Caki2 (cell line): Measurements from ENCODE around the gene ZCCHC18. TPM values are rescaled to one million over a fixed set of nuclear protein-coding genes. Genes with fewer than 3 reads are reported as not detected.

ENCODE experiments used
- DNase-seq: peaks from one replicate; pipeline ENCODE4 v3.0.0-alpha.2; 2015; ENCODE audit warnings: low read depth
- in situ Hi-C: cut with HindIII; loops from 2 replicates; pipeline ENCODE4 v1.10.0; 2016; ENCODE audit warnings: low sequenced_read_pairs, low pct_unique_long_range_greater_than_20kb, mixed read lengths
- total RNA-seq: library from RNA; depleted of rRNA; stranded (reverse); fragments of >200 nt; shearing (Covaris generic); gene quantifications from 2 replicates; pipeline ENCODE4 v1.2.3, GENCODE V29; 2014; ENCODE audit warnings: low replicate concordance; rRNA removed

The ZCCHC18 gene
- total RNA-seq, 1 experiment from 2014 or later, result 0.78 TPM

DNA sequence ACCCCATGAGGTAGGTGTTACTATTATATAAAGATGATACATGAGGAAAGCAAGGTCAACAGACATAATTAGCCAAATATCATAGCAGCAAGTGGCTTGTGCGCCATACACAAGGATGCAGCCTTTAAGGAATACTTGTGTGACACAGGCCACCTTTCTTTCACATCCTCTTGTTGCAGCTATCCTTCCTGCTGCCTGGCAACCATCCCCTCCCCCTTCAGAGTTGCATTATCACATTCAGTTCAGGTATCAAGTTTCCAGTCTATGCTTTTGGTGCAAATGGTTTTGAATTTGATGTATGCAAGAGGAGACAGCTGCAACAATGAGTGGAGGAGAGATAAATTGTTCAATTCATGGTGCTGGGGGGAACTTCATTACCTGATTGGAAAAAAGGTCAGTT lies 6.4 kb downstream of the ZCCHC18 start:
- in situ Hi-C loops, result no loop called here
- DNase-seq, result no peak

DNA sequence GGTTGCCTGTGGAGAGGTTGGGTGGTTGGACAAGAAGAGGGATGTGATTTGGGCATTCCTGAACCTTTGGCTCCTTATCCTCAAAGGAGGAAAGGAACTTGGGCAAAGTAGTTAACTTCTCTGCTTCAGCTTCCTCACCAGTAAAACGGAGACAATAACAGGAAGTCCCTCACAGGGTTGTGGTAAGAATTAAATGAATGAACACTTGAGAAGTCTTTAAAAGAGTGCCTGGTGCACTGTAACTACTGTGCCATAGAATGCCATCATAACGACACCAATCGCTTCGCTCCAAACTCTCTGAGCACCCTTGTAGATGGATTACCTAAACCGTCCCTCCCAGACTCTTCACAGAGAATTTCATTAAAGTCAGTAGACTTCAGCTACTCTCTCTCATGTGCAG lies 10.5 kb downstream of the ZCCHC18 start:
- DNase-seq, result no peak
- in situ Hi-C loops, result no loop called here

DNA sequence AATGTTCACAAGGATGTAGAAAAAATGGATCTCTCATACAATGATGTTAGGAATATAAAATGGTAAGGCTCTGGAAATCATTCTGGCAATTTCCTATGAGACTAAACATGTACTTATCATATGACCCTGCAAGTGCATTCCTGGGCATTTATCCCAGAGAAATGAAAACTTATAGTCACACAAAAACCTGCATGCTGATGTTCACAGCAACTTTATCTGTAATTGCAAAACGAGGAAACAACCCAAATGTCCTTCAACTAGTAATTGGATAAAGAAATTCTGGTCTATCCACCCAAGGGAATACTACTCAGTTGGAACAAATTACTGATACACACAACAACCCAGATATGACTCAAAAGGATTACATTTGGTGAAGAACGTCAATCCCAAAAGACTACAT lies 14.5 kb downstream of the ZCCHC18 start:
- in situ Hi-C loops, result no loop called here
- no peak for DNase-seq

DNA sequence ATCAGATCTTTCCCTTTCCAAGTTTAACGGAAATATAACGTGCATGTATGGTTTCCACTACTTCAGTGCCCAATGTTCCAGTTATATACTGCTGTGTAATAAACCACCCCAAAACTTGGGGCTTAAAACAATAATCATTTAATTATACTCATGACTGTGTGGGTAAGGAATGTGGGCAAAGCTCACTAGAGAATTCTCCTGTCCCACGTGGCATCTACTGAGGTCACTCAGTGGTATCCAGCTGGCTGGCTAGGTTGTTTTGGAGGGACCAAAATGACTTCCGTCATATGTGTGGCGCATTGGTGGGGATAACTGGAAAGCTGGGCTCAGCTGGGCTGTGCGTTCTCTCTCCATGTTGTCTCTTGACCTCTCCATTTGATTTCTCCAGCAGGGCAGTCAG lies 18.5 kb downstream of the ZCCHC18 start:
- in situ Hi-C loops, result no loop called here
- DNase-seq, result no peak

DNA sequence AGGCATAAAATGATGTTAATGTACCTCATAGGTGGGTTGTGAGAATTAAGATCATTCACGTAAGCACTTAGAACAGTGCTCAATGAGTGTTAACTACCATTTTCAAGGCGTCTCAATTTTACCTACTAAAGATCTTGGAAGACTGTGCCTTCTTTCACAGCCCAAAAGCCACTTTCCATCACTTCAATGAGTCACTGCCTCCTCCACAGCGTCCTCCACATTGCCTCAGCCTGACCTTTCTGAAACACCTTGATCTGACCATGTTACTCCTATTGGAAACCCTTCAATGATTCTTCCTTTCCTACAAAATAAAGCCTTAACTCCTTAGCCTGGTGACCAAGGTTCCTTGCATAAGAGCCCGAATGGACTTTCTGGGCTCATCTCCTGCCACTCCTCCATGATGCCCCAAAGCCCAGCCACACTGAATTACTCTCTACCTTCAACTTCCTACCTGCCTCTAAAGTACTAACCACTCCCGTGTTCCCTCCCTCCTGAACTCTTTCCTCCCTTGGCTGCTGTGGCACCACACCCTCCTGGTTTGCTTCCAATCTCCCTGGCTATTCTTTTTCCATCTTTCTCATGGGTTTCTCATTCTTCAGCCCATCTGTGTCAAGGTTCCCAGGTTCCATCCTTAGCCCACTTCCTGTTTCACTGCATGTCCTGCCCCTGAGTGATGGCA lies 22.4 kb downstream of the ZCCHC18 start:
- in situ Hi-C loops, result no loop called here
- no peak for DNase-seq

DNA sequence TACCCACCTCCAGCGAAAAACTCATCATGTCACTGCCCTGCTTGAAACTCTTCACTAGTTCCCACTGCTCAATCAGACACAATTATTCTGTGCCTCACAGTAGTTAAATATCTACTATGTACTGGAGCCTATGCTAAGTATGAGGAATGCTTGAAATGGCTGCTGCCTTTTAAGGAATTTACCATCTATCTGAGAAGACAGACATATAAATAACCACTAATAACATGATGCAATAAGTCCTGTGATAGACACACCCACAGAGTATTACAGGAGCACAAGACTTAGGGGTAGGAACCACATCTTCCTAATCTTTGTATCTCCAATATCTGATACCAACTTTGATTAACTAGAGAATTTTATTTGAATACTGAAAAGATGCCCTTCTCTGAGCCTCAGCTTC lies 23.4 kb downstream of the ZCCHC18 start:
- in situ Hi-C loops, result no loop called here
- DNase-seq, result no peak

DNA sequence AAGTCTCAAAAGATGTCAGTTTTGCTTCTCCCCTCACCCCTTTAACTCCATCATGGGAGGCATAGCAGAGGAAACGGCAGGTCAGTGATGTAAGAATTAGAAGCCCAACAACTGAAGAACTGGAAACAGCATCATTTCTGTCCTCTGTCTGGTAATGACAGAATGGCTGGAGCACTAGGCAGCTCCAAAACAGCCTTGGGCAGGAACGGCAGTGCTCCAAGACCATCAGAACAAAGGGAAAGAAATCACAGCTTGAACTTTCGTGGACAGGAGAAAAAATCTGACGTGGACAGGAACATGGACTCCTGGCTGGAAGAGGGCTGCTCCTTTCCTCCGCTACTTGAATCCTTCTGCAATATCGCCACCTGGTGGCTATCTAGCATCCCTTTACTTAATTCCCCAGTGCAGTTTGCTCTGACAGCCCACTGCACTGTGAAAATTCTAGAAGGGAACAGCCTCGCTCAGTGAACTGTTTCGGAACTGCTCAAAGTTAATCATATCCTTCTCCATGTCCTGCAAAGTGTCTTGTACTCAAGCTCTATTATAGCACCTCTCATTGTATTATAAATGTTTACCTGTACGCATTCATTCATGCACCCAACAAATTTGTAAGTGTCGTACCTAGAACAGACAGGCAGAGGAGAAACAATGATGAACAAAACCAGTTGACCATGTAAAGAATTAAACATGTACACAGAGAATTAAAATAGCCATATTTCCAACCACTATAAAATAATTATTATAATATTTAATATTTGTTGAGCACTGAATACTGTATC lies 24.1 kb downstream of the ZCCHC18 start:
- peak; percentile 62 for DNase-seq
- in situ Hi-C loops, result no loop called here

DNA sequence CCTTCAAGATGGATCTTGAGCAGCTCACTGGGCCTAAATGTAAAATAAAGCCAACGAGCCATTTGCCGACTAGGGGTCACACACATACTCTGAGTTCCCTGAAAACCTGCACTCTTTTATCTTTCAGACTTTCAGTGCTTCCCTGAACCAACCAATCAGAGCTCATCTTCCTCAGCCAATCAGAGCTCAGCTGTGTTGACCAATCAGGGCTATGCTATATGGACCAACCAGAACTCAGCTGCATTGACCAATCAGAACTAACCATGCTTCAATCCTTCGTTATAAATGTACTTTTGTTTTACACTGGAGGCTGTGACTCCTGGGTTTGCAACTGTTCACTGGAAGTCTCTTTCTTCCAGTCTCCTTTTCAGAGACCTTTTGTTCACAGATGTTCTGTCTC lies 25.2 kb downstream of the ZCCHC18 start:
- in situ Hi-C loops, result no loop called here
- DNase-seq, result no peak

DNA sequence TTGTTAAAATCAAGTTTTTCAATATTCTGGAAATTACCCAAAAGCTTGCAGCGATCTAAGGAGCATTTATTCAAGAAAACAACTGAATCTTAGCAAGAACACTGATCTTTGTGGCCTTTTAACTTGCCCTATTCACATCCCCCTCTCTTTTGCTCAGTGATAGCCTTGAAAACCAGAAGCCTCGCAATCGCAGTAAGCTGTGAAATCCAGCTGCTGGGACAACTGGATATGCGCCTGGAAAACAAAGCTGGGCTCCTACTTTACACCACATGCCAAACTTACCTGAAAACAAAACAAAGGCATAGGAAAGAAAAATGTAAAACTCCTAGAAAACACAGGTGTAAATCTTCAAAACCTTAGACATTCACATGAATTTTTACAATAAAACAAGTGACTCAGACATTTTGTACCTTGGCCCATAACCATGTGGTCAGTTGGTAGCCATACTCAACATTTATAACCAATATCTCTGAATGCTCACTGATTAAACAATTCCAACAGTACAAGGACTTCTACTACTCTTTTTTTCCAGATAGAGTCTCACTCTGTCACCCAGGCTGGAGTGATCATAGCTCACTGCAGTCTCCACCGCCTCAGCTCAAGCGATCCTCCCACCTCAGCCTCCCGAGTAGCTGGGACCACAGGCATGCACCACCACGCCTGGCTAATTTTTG lies 28.9 kb downstream of the ZCCHC18 start:
- no peak for DNase-seq
- in situ Hi-C loops, result no loop called here

DNA sequence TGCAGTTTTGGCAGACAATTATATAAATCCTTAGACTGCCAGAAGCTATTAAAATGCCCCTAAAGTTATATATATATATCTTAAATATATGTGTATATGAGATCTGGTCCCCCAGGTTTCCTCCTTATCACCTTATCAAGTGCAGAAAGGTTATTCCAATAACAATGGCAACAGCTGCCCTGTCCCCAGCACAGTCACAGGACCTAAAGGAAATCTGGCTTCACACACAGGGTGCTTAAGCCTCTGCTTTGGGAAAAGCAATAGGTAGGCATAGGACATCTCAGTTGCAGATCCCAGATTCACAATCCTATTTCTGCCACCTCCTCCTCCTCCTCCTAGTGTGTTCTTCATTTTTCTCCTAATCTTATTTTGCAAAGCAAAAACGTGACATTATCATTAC lies 38.7 kb downstream of the ZCCHC18 start:
- in situ Hi-C loops, result no loop called here
- DNase-seq, result no peak

DNA sequence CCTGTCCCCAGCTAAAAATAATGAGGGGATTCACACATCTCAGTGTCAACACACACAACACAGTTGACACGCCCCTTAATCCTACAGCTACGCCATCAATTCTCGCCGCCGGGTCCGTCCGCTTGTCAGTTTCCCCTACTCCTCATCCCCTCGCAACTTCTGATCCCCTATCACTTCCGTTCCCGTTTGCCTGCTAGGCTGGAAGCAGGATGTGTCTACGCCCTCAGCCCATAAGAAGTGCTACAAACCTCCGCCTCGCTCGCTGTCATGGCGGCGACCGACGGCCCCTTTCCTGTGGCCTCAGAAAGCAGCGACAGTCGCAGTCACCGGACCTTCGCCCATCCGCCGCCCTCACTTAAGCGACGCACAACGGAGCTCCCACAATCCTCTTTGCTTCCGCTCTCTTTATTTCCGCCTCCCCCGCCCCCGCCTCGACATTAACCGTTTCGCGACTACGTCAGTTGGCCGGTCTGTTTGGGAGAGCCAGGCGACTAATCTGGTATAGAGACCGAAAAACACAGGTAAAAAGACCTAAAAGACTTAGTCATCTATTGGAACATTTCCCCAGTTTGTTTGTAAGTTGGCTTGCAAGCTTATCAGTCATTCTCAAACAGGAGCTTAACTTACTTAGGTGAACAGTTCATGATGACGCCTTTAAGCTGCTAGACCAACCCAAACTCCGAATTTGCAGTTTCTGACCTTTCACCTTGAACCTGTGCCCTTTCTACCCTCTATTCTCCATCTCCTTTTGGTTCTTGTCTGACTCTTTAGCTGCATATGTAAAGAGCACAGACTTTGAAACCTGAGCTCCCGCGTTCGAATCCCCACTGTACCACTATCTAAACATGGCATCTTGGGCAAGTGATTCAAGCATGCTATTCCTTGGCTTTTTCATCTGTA lies 44.6 kb downstream of the ZCCHC18 start, which contains the start of gene SLC25A53:
SLC25A53 (minus strand) TSS at position 380 of the 900 bp plus-strand sequence. CDS start 51,752 bp downstream, outside the sequence.
- DNase-seq, result peak; percentile 83
- in situ Hi-C loops, result no loop called here

Other genes with a start within 250 kb of the ZCCHC18 start
- 18.6 and 20.1 TPM in 2 replicates for gene TMSB15B, start 149.9 kb upstream of the ZCCHC18 start, total RNA-seq
- gene H2BW1, start 98.8 kb upstream of the ZCCHC18 start, total RNA-seq, result not detected in 2 replicates
- not detected in 2 replicates for gene H2BW2, start 72.6 kb upstream of the ZCCHC18 start, total RNA-seq
- 3.7 and 4.6 TPM in 2 replicates for gene TMSB15C, start 36.3 kb upstream of the ZCCHC18 start, total RNA-seq
- 1.0 TPM in 2 replicates for gene SLC25A53, start 44.5 kb downstream of the ZCCHC18 start, total RNA-seq
- 11.4 and 14.2 TPM in 2 replicates for gene FAM199X, start 53.9 kb downstream of the ZCCHC18 start, total RNA-seq
- not detected in 2 replicates for gene ESX1, start 142.4 kb downstream of the ZCCHC18 start, total RNA-seq